ENCODE data around the gene APRT.
"Not testable (repeated sequence)": the region's sequence is repeated elsewhere in the genome, so short reads cannot be mapped to it uniquely, and the experiment has no call there.

APRT gene

GRCh38 chr16:88790312-88791211 lies 21.2 kb downstream of the APRT start:
- DNase-seq (ENCODE audit: low read depth in 2 of 3, low spot score in 1 of 3), result no peak

- no peak for DNase-seq (ENCODE audit: low read depth in 2 of 3, low spot score in 1 of 3)
Observed at GRCh38 chr16:88789594-88789993, 22.1 kb downstream of the APRT start.

- DNase-seq (ENCODE audit: low read depth in 2 of 3, low spot score in 1 of 3), result not testable (repeated sequence)
Observed at GRCh38 chr16:88788749-88789148, 23.0 kb downstream of the APRT start.

- DNase-seq (ENCODE audit: low read depth in 2 of 3, low spot score in 1 of 3), result no peak
Observed at GRCh38 chr16:88787579-88788314, 24.0 kb downstream of the APRT start.

- peak in 1 of 3 donors; percentile 67 for DNase-seq (ENCODE audit: low read depth in 2 of 3, low spot score in 1 of 3)
Observed at GRCh38 chr16:88785106-88785924, 26.4 kb downstream of the APRT start, which contains the start of gene PIEZO1. Gene PIEZO1 (minus strand): TSS chr16:88785220. CDS start chr16:88784964, 256 bp downstream.

- no peak for DNase-seq (ENCODE audit: low read depth in 2 of 3, low spot score in 1 of 3)
Observed at GRCh38 chr16:88784856-88785105, 26.9 kb downstream of the APRT start.

GRCh38 chr16:88784074-88784855 lies 27.5 kb downstream of the APRT start:
- no peak for DNase-seq (ENCODE audit: low read depth in 2 of 3, low spot score in 1 of 3)

GRCh38 chr16:88783391-88784073 lies 28.2 kb downstream of the APRT start:
- no peak for DNase-seq (ENCODE audit: low read depth in 2 of 3, low spot score in 1 of 3)

GRCh38 chr16:88782454-88783390 lies 29.0 kb downstream of the APRT start:
- peak; percentile 67 to 80 (median 75) for DNase-seq (ENCODE audit: low read depth in 2 of 3, low spot score in 1 of 3)

- DNase-seq (ENCODE audit: low read depth in 2 of 3, low spot score in 1 of 3), result peak; percentile 51 to 55 (median 53)
Observed at GRCh38 chr16:88781140-88782077, 30.3 kb downstream of the APRT start.

- DNase-seq (ENCODE audit: low read depth in 2 of 3, low spot score in 1 of 3), result no peak
Observed at GRCh38 chr16:88780142-88781062, 31.3 kb downstream of the APRT start.

- no peak for DNase-seq (ENCODE audit: low read depth in 2 of 3, low spot score in 1 of 3)
Observed at GRCh38 chr16:88779406-88780141, 32.2 kb downstream of the APRT start.

- no peak for DNase-seq (ENCODE audit: low read depth in 2 of 3, low spot score in 1 of 3)
Observed at GRCh38 chr16:88778541-88779065, 33.1 kb downstream of the APRT start.

GRCh38 chr16:88778271-88778525 lies 33.5 kb downstream of the APRT start:
- DNase-seq (ENCODE audit: low read depth in 2 of 3, low spot score in 1 of 3), result no peak

- DNase-seq (ENCODE audit: low read depth in 2 of 3, low spot score in 1 of 3), result no peak
Observed at GRCh38 chr16:88777471-88778270, 34.1 kb downstream of the APRT start.

Data from stimulated activated CD4-positive, alpha-beta T cell treated with anti-CD3 and anti-CD28 coated beads, Interleukin-12 subunit alpha, Interleukin-12 subunit beta, amount 100 ng/mL, for 48 hours (primary cell).